ENCODE data around the gene MSLN.

MSLN gene

GRCh38 chr16:756428-756827 is 4.1 kb upstream of the MSLN start:
- H3K27ac ChIP-seq: no peak overlapping the region
- no peak for TF ChIP-seq ZFX (IDR thresholded peaks at IDR 0.05)
- TF ChIP-seq CTCF (conservative IDR thresholded peaks at IDR 0.05): no peak

GRCh38 chr16:759110-759910 is 1.2 kb upstream of the MSLN start:
- H3K27ac ChIP-seq: no peak overlapping the region
- TF ChIP-seq ZFX (IDR thresholded peaks at IDR 0.05) (no peak), CTCF (conservative IDR thresholded peaks at IDR 0.05) (no peak)

GRCh38 chr16:760065-760464 is 469 bp upstream of the MSLN start:
- no peak overlapping the region for H3K27ac ChIP-seq
- no peak for TF ChIP-seq CTCF (conservative IDR thresholded peaks at IDR 0.05)
- TF ChIP-seq ZFX (IDR thresholded peaks at IDR 0.05): no peak

GRCh38 chr16:761625-762513 is 1.3 kb downstream of the MSLN start:
- no peak for TF ChIP-seq CTCF (conservative IDR thresholded peaks at IDR 0.05)
- TF ChIP-seq ZFX (IDR thresholded peaks at IDR 0.05): no peak
- no peak overlapping the region for H3K27ac ChIP-seq

GRCh38 chr16:762595-763268 is 2.2 kb downstream of the MSLN start:
- H3K27ac ChIP-seq: no peak overlapping the region
- TF ChIP-seq CTCF (conservative IDR thresholded peaks at IDR 0.05) (no peak), ZFX (IDR thresholded peaks at IDR 0.05) (no peak)

GRCh38 chr16:763369-764183 is 3.0 kb downstream of the MSLN start:
- no peak for TF ChIP-seq CTCF (conservative IDR thresholded peaks at IDR 0.05)

More at GRCh38 chr16:763369-764183, 3.0 kb downstream of the MSLN start:
- H3K27ac ChIP-seq: no peak overlapping the region
